ENCODE results near the gene P2RY8. TPM values are rescaled to one million over a fixed set of nuclear protein-coding genes. Genes with fewer than 3 reads are reported as not detected.

Gene P2RY8
- total RNA-seq, 1 experiment from 2014 or later = not detected

- TF ChIP-seq CTCF (conservative IDR thresholded peaks at IDR 0.05; ENCODE audit: low read depth, low read length) = peak; percentile 73
- TF ChIP-seq EZH2 (IDR thresholded peaks at IDR 0.05; ENCODE audit: borderline replicate concordance, low read depth, low read length, poor library complexity, severe bottlenecking) = no peak
- CTCF ChIA-PET = no interaction called here
- DNase-seq (ENCODE audit: low spot score) = peak; percentile 89
- no peaks in the 10 kb centered on the region for H3K27me3 ChIP-seq (replicated peaks; ENCODE audit: insufficient read depth, low read depth, low read length, poor library complexity)
- BruUV-seq (replicated peaks) = no TSS peak
- no peak overlapping the region for H3K27ac ChIP-seq (ENCODE audit: low read depth, low read length, poor library complexity, severe bottlenecking)
- H3K4me1 ChIP-seq (ENCODE audit: insufficient read depth, low read length, poor library complexity, severe bottlenecking) = no peaks in the 10 kb centered on the region
- no peaks in the 10 kb centered on the region for H3K9me3 ChIP-seq (ENCODE audit: low read depth, low read length, poor library complexity, severe bottlenecking)
- H3K4me3 ChIP-seq (ENCODE audit: low read depth, low read length, poor library complexity, severe bottlenecking) = no peak overlapping the region
- intact Hi-C loops (cut with micrococcal nuclease; ENCODE audit: unreplicated experiment) = loop anchor here (2.0 kb wide), 1 partner anchor 126 kb away; no protein-coding TSS in a partner anchor
- POLR2A ChIA-PET (ENCODE audit: low non-redundant PET) = no interaction called here
- no peaks in the 10 kb centered on the region for H3K36me3 ChIP-seq (ENCODE audit: insufficient read depth, low read length, poor library complexity, severe bottlenecking)
Measured at GRCh38 chrX:1581132-1581531, 44.1 kb upstream of the P2RY8 start.

GRCh38 chrX:1578511-1579173 is 41.7 kb upstream of the P2RY8 start:
- no peak overlapping the region for H3K27ac ChIP-seq (ENCODE audit: low read depth, low read length, poor library complexity, severe bottlenecking)
- no TSS peak for BruUV-seq (replicated peaks)
- no peaks in the 10 kb centered on the region for H3K4me1 ChIP-seq (ENCODE audit: insufficient read depth, low read length, poor library complexity, severe bottlenecking)
- no peak for TF ChIP-seq EZH2 (IDR thresholded peaks at IDR 0.05; ENCODE audit: borderline replicate concordance, low read depth, low read length, poor library complexity, severe bottlenecking)
- TF ChIP-seq CTCF (conservative IDR thresholded peaks at IDR 0.05; ENCODE audit: low read depth, low read length) = no peak
- intact Hi-C loops (cut with micrococcal nuclease; ENCODE audit: unreplicated experiment) = no loop called here
- ChIA-PET POLR2A (ENCODE audit: low non-redundant PET) (no interaction called here), CTCF (no interaction called here)
- H3K27me3 ChIP-seq (replicated peaks; ENCODE audit: insufficient read depth, low read depth, low read length, poor library complexity) = no peaks in the 10 kb centered on the region
- H3K9me3 ChIP-seq (ENCODE audit: low read depth, low read length, poor library complexity, severe bottlenecking) = no peaks in the 10 kb centered on the region
- no peak for DNase-seq (ENCODE audit: low spot score)
- H3K36me3 ChIP-seq (ENCODE audit: insufficient read depth, low read length, poor library complexity, severe bottlenecking) = no peaks in the 10 kb centered on the region
- H3K4me3 ChIP-seq (ENCODE audit: low read depth, low read length, poor library complexity, severe bottlenecking) = no peak overlapping the region

- no TSS peak for BruUV-seq (replicated peaks)
- ChIA-PET POLR2A (ENCODE audit: low non-redundant PET) (no interaction called here), CTCF (no interaction called here)
- TF ChIP-seq EZH2 (IDR thresholded peaks at IDR 0.05; ENCODE audit: borderline replicate concordance, low read depth, low read length, poor library complexity, severe bottlenecking) (no peak), CTCF (conservative IDR thresholded peaks at IDR 0.05; ENCODE audit: low read depth, low read length) (no peak)
- DNase-seq (ENCODE audit: low spot score) = no peak
- intact Hi-C loops (cut with micrococcal nuclease; ENCODE audit: unreplicated experiment) = no loop called here
- Histone ChIP-seq H3K36me3 (ENCODE audit: insufficient read depth, low read length, poor library complexity, severe bottlenecking) (no peaks in the 10 kb centered on the region), H3K4me1 (ENCODE audit: insufficient read depth, low read length, poor library complexity, severe bottlenecking) (no peaks in the 10 kb centered on the region), H3K27me3 (replicated peaks; ENCODE audit: insufficient read depth, low read depth, low read length, poor library complexity) (no peaks in the 10 kb centered on the region), H3K27ac (ENCODE audit: low read depth, low read length, poor library complexity, severe bottlenecking) (no peak overlapping the region), H3K4me3 (ENCODE audit: low read depth, low read length, poor library complexity, severe bottlenecking) (no peak overlapping the region), H3K9me3 (ENCODE audit: low read depth, low read length, poor library complexity, severe bottlenecking) (no peaks in the 10 kb centered on the region)
Measured at GRCh38 chrX:1577845-1578244, 40.9 kb upstream of the P2RY8 start.

Data from A673 (cell line).